HG03064 (cell line): ENCODE data around the gene ACSBG1.

ENCODE experiments used
- ATAC-seq: cut with Tn5 transposase; IDR thresholded peaks from one replicate; pipeline ENCODE4 v1.9.1; 2021; ENCODE audit warnings: low read depth; ENCODE audit not compliant: unreplicated experiment

The ACSBG1 gene

GRCh38 chr15:78224023-78224411 is 10.3 kb downstream of the ACSBG1 start:
- no peak for ATAC-seq

- ATAC-seq = no peak
Observed at GRCh38 chr15:78223396-78224022, 10.9 kb downstream of the ACSBG1 start.

GRCh38 chr15:78222745-78223395 is 11.5 kb downstream of the ACSBG1 start:
- no peak for ATAC-seq

GRCh38 chr15:78220713-78221112 is 13.7 kb downstream of the ACSBG1 start:
- ATAC-seq = no peak

- ATAC-seq = no peak
Observed at GRCh38 chr15:78216276-78217104, 17.9 kb downstream of the ACSBG1 start.

GRCh38 chr15:78213956-78214355 is 20.4 kb downstream of the ACSBG1 start:
- ATAC-seq = no peak

GRCh38 chr15:78213425-78213750 is 21.0 kb downstream of the ACSBG1 start:
- no peak for ATAC-seq

- ATAC-seq = no peak
Observed at GRCh38 chr15:78212546-78213424, 21.6 kb downstream of the ACSBG1 start.

- ATAC-seq = no peak
Observed at GRCh38 chr15:78212008-78212407, 22.4 kb downstream of the ACSBG1 start.

- ATAC-seq = no peak
Observed at GRCh38 chr15:78211189-78211921, 23.0 kb downstream of the ACSBG1 start.

GRCh38 chr15:78210349-78210717 is 24.0 kb downstream of the ACSBG1 start:
- ATAC-seq = no peak

GRCh38 chr15:78209646-78210348 is 24.6 kb downstream of the ACSBG1 start:
- ATAC-seq = no peak

- no peak for ATAC-seq
Observed at GRCh38 chr15:78208887-78209645, 25.3 kb downstream of the ACSBG1 start.

- ATAC-seq = no peak
Observed at GRCh38 chr15:78208341-78208844, 26.0 kb downstream of the ACSBG1 start.

- ATAC-seq = no peak
Observed at GRCh38 chr15:78207641-78208340, 26.6 kb downstream of the ACSBG1 start.

- no peak for ATAC-seq
Observed at GRCh38 chr15:78207110-78207458, 27.3 kb downstream of the ACSBG1 start.

- ATAC-seq = no peak
Observed at GRCh38 chr15:78206326-78207109, 27.8 kb downstream of the ACSBG1 start.
